ENCODE results near the gene FRMD4A. TPM values are rescaled to one million over a fixed set of nuclear protein-coding genes. Genes with fewer than 3 reads are reported as not detected.

The FRMD4A gene
- total and polyA plus RNA-seq, 2 of the 4 experiments (the other 2 are of a cell fraction) = 30.3 to 68.8 TPM

DNA sequence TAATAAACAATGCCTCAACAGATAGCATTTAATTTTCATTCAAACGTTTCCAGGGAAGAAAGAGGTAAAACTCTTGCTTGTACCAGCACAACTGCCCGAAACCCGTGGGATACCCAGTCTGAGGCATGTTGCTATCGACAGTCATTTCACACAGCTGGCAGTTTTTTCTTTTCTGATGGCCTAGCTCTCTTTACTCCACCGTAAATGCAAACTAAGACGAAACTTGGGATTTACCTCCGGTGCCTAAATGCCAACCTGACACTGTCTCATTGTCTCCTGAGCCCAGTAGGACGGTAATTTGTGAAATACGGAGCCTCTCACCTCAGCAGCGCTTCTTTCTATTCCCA is 600.4 kb downstream of the FRMD4A start:
- no peak overlapping the region for H3K23ac ChIP-seq (ENCODE audit: low read depth, low read length)
- no peak overlapping the region for H3K9ac ChIP-seq (ENCODE audit: low read depth, low read length)
- no peak overlapping the region for H3K4me2 ChIP-seq (ENCODE audit: low read depth, low read length)
- H3K4me3 ChIP-seq (ENCODE audit: insufficient read depth, low read depth, low read length) = no peak overlapping the region
- ChIA-PET CTCF (no interaction called here), POLR2A (ENCODE audit: unreplicated experiment) (no interaction called here)
- no peak overlapping the region for H4K91ac ChIP-seq (ENCODE audit: insufficient read depth, low read depth, low read length)
- H2AFZ ChIP-seq (replicated peaks; ENCODE audit: low read length, poor library complexity) = no peak overlapping the region
- peaks cover 6% of the 10 kb centered on the region; the same call in 1 of the 2 replicates for H3K9me1 ChIP-seq (ENCODE audit: insufficient read depth, low read length)
- H3K27ac ChIP-seq (ENCODE audit: insufficient read depth, low read length) = no peak overlapping the region
- H4K5ac ChIP-seq (ENCODE audit: low read depth, low read length) = no peak overlapping the region
- H3K18ac ChIP-seq (ENCODE audit: low read depth, low read length) = no peak overlapping the region
- H3K27me3 ChIP-seq (ENCODE audit: control insufficient read depth, insufficient read depth, low read length) = no peaks in the 10 kb centered on the region
- in situ Hi-C loops (cut with MboI; ENCODE audit: low sequenced_read_pairs) = no loop called here
- TF ChIP-seq POLR2A (IDR thresholded peaks at IDR 0.05; ENCODE audit: low read depth, low read length) = no peak
- no peak for TF ChIP-seq CHD1 (IDR thresholded peaks at IDR 0.05; ENCODE audit: low read depth, low read length)
- no peak for TF ChIP-seq CTCF (conservative IDR thresholded peaks at IDR 0.05; ENCODE audit: low read depth, low read length)
- TF ChIP-seq CEBPB (IDR thresholded peaks at IDR 0.05; ENCODE audit: low read depth, low read length) = no peak
- TF ChIP-seq MAFK (IDR thresholded peaks at IDR 0.05; ENCODE audit: low read depth, low read length) = no peak
- TF ChIP-seq, protein P1, sequence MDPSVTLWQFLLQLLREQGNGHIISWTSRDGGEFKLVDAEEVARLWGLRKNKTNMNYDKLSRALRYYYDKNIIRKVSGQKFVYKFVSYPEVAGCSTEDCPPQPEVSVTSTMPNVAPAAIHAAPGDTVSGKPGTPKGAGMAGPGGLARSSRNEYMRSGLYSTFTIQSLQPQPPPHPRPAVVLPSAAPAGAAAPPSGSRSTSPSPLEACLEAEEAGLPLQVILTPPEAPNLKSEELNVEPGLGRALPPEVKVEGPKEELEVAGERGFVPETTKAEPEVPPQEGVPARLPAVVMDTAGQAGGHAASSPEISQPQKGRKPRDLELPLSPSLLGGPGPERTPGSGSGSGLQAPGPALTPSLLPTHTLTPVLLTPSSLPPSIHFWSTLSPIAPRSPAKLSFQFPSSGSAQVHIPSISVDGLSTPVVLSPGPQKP (IDR thresholded peaks at IDR 0.05; ENCODE audit: borderline replicate concordance, low read depth, low read length) = no peak
- TF ChIP-seq RAD21 (IDR thresholded peaks at IDR 0.05; ENCODE audit: low read length) = no peak
- TF ChIP-seq RCOR1 (IDR thresholded peaks at IDR 0.05; ENCODE audit: insufficient replicate concordance, low read length) = no peak
- TF ChIP-seq SMC3 (IDR thresholded peaks at IDR 0.05; ENCODE audit: low read depth, low read length) = no peak
- TF ChIP-seq USF2 (IDR thresholded peaks at IDR 0.05; ENCODE audit: low read depth, low read length) = no peak
- TF ChIP-seq BHLHE40 (IDR thresholded peaks at IDR 0.05; ENCODE audit: low read depth, low read length) = no peak
- no peak for TF ChIP-seq MXI1 (IDR thresholded peaks at IDR 0.05; ENCODE audit: borderline replicate concordance, low read depth, low read length)
- no peak for TF ChIP-seq MAZ (IDR thresholded peaks at IDR 0.05; ENCODE audit: borderline replicate concordance, low read depth, low read length)
- no peak for TF ChIP-seq FOS (IDR thresholded peaks at IDR 0.05; ENCODE audit: low read depth, low read length)
- no peak for TF ChIP-seq NFE2L2 (IDR thresholded peaks at IDR 0.05; ENCODE audit: low read depth, low read length)
- TF ChIP-seq RFX5 (IDR thresholded peaks at IDR 0.05; ENCODE audit: low read depth, low read length) = no peak
- no peak overlapping the region for H2BK120ac ChIP-seq (ENCODE audit: low read depth, low read length)
- H2AK5ac ChIP-seq (ENCODE audit: low read depth, low read length) = no peak overlapping the region
- H2BK5ac ChIP-seq (ENCODE audit: low read depth, low read length, poor library complexity, severe bottlenecking) = no peak overlapping the region
- intact Hi-C loops (cut with micrococcal nuclease) = no loop called here
- H3K9me3 ChIP-seq (ENCODE audit: control insufficient read depth, insufficient read depth, low read length) = no peaks in the 10 kb centered on the region
- no peak for ATAC-seq (ENCODE audit: low read depth)
- H3K4ac ChIP-seq (ENCODE audit: low read depth, low read length) = no peak overlapping the region
- no peak overlapping the region for H2AK9ac ChIP-seq (replicated peaks; ENCODE audit: low read depth, low read length, poor library complexity)
- no peak overlapping the region for H3K14ac ChIP-seq (replicated peaks; ENCODE audit: low read depth, low read length)
- no TSS peak for BruUV-seq (replicated peaks)
- H4K20me1 ChIP-seq (ENCODE audit: insufficient read depth, low read length) = no peaks in the 10 kb centered on the region
- H4K8ac ChIP-seq (ENCODE audit: low read depth in 2 of 2, low read length in 2 of 2) = no peak overlapping the region
- WGBS, 2 experiments (ENCODE audit: extremely low coverage in 2 of 2, insufficient read length in 1 of 2) = 54% methylated on average over 3 of the region's 10 CpGs; no CpG with 5 or more reads in 1 of the 2 experiments
- no peak for DNase-seq
- no peak overlapping the region for H2BK15ac ChIP-seq (ENCODE audit: low read depth, low read length)
- dilution Hi-C loops (cut with HindIII; ENCODE audit: low sequenced_read_pairs, unreplicated experiment) = no loop called here
- no peaks in the 10 kb centered on the region; a peak in 1 of 4 replicates for H3K79me1 ChIP-seq (ENCODE audit: low read depth in 1 of 2, low read length in 2 of 2)
- H3K36me3 ChIP-seq (ENCODE audit: control insufficient read depth, insufficient read depth, low read length) = peaks cover 18% of the 10 kb centered on the region
- no peak overlapping the region for H3K56ac ChIP-seq (ENCODE audit: extremely low read depth, insufficient read depth, low read length)
- no peak overlapping the region for H2BK20ac ChIP-seq (ENCODE audit: low read depth, low read length)
- H3K4me1 ChIP-seq (ENCODE audit: control insufficient read depth, insufficient read depth, low read length) = no peaks in the 10 kb centered on the region

All from IMR-90 (cell line).